ENCODE data around the gene BSN.
A peak's percentile ranks its signal among the peaks of the same experiment; 100 is the strongest.
"Not testable (repeated sequence)": the region's sequence is repeated elsewhere in the genome, so short reads cannot be mapped to it uniquely, and the experiment has no call there.

Gene BSN

DNA sequence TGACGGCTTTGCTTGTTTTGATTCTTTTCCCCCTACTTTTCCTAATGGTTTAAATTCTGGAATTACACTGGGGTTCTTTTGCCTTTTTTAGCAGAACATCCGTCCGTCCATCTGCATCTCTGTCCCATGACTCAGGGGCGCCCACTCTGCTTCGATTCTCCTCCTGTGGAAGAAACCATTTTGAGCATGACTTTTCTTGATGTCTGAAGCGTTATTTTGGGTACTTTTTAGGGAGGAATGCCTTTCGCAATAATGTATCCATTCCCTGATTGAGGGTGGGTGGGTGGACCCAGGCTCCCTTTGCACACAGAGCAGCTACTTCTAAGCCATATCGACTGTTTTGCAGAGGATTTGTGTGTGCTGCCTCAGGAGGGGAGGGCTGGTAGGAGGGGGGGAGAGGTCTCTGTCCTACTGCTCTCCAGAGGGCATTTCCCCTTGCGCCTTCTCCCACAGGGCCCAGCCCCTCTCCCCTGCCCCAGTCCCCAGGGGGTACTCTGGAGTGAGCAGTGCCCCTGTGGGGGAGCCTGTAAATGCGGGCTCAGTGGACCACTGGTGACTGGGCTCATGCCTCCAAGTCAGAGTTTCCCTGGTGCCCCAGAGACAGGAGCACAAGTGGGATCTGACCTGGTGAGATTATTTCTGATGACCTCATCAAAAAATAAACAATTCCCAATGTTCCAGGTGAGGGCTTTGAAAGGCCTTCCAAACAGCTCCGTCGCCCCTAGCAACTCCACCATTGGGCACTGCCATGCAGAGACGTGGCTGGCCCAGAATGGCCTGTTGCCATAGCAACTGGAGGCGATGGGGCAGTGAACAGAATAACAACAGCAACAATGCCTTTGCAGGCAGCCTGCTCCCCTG lies 19.5 kb upstream of the BSN start:
- no peak for DNase-seq (ENCODE audit: low spot score)

DNA sequence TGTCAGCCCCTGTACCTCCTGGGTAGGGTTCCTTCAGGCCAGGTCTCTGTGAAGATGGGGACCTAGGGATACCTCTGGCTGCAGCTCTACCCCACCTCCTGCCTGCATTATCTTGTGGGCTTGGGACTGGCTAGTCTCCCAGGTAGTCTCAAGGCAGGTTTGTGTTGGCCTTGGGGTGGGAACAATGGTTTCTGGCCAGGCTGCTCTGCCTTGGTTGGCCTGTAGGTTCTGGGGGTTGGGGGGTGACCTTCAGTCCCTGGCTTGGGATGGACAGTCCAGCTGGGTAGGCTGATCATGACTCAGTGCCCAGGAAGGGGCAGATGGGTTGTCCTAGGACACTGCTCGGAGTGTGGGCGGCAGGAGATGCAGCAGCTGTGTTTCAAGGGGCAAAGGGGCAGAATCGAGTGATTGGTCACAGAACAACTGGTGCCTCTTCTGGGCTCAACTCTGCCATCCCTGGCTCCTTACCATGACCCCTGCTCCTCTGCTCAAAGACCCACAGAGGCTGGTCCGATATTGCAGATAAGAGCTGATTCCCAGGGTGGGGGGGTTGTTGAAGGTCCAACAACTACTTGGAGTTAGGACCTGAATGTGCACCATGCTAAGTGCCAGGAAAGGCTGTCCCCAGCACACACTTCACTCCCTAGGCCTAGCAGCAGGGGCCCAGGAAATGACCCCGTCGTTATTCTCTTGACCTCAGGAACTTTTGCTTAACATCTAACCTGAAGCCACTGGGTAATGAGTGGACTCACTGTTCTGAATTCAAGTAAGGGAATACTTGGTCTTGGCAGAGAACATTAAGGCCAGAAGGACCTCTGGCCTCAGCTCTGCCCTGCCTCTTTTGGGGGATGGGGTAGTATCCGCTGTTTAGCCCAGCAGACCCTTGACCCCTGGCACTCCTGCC lies 18.1 kb upstream of the BSN start:
- no peak for DNase-seq (ENCODE audit: low spot score)

DNA sequence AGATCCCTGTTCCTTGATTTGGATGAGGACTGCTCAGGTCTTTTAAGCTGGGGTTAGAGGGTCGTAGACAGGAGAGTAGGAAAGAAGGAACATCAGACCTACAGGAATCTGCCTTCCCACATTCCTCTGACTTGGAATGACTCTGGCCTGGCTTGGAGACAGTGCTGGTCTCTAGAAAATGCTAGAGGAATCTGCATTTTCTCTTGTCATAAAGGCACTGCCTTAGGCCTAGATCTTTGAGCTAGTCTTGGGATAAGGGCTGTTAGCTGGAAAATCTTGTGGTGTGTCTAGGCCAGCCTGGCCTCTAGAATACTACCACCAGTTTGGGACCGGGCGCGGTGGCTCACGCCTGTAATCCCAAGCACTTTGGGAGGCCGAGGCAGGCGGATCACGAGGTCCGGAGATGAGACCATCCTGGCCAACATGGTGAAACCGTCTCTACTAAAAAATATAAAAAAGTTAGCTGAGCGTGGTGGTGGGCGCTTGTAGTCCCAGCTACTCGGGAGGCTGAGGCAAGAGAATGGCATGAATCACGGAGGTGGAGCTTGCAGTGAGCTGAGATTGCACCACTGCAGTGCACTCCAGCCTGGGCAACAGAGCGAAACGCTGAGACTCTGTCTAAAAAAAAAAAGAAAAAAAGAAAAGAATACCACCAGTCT lies 17.3 kb upstream of the BSN start:
- DNase-seq (ENCODE audit: low spot score): no peak

DNA sequence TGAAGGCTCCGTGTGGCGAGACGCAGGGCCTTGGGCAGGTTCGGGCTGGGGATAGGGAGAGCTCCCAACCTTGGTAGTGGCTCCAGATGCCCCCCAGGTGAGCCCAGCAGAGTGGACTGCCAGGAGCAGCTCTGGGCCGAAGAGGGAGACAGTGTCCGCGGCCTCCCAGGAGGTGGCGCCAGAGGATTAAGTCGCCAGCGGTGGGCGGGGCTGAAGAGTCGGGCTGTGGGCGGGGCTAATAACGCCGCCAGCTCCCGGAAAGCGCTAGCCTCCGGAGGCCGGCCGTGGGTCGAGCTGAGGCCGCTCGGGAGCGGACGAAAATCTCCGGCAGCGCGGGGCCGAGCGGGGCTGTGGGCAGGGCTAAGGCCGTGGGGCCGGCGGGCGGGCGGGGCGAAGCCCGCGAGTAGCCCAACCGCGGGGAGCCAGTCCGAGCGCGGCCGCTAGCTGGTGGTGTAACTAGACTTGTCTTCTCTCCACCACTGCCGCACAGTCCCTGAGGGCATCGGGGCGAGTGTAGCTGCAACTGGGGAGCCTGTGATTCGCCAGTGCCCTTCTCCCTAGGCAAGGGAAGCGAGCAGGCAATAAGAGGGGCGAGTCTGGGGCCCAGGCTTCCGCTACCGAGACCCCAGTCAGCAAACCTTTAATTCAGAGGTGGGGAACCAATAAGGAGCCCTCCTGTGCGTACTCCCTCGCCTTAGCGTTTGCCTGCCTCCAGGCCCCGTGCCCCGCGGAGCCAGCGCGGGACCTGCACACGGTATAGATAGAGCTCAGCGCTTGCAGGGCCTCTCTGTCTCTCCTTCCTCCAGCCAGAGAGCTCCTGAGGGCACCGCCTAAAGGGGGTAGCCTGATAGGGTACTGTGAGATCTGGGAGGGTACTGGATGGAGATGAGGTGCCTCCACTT lies 14.4 kb upstream of the BSN start:
- peak; percentile 91 for DNase-seq (ENCODE audit: low spot score)

DNA sequence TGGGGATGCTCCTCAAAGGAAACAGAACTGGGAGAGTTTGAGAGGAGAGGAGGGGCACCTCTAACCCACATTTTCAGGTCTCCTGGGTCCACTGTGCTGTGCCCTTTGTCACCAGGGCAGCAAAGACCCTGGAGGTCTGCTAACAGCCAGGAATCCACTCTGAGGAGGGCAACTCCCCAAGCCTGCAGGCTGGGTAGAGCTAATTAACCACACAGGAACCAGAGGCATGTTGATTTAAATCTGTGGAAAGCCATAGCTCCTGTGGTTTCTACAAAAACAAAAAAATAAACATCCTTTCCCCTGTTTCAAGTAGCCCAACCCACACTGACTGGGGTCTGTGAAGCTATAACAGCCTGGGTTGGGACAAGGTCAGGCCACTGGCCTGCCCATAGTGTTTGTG lies 2.2 kb upstream of the BSN start:
- no peak for DNase-seq (ENCODE audit: low spot score)

DNA sequence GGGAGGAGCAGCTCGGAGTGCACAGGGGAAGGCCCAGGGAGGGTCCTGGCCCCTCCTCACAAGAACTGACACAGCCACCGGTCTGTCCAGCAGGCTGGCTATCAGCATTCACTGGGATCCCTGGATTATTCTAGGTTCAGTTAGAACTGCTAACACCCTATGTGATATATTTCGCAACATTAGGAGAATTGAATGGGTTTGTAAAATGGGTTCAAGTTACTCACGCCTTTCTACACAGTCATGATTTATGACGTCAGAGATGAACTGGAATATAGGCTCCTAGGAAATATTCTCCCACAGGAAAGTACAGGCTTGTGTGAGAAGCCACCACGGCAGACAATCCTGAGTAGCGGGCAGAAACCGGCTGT lies 969 bp upstream of the BSN start:
- no peak for DNase-seq (ENCODE audit: low spot score)

DNA sequence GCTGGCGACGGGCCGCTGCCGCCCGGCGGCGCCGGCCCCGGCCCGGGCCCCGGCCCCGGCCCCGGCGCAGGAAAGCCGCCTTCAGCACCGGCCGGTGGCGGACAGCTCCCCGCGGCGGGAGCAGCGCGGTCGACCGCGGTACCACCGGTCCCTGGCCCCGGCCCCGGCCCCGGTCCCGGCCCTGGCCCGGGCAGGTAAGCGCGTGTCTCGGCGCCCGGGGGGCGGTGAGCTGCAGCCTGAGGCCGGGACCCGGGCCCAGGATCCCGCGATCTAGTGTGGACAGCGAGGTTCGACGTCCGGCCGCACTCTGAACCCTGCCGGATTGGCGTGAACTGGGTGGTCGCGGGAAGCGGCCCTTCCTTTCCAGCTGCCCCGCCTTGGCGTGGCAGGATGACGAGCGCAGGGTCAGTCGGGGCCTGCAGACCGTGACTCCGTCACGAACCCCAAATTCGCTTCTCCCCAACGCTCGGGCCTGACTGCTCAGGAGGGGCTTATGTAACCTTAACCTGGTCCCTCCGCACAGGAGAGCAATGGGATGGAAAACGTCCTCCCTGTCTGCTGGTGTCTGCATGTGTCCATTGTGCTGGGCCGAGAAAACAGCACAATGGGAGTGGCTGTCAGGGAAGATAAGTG lies 472 bp downstream of the BSN start:
- no peak for DNase-seq (ENCODE audit: low spot score)

DNA sequence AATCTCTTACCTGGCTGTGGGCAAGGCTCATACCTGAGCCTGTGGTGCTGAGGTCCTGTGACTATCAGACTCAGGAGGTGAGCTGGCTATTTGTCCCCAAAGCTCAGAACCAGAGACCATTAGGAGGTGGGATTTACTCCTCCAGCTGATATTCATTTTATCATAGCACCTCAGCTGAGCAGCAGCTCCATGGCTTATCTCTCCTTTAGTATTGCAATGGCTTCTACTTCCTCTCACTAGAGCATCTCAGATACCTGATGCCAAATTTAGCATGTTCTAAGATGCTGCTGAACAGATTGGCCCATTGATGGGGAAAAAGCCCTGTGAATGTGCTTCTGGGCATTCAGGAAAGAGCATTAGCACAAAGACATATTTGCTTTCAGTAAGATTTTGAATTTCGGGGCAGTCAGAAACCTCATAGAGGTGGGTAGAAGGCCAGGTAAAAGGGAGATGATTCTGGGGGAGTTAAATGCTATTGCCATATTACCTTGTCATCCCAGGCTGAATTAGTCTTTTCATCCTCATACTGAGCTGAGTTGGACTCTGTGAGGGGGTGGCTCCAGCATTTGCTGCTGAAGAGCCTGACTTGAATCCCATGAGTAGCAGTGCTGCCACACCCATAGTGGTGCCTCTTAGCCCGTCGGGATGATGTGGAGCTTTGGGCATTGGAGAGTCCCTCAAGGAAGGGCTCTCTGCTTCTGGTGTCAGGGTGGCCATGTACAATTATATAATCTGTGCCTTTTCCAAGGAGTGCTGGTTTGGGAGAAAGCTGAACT lies 2.4 kb downstream of the BSN start:
- no peak for DNase-seq (ENCODE audit: low spot score)

DNA sequence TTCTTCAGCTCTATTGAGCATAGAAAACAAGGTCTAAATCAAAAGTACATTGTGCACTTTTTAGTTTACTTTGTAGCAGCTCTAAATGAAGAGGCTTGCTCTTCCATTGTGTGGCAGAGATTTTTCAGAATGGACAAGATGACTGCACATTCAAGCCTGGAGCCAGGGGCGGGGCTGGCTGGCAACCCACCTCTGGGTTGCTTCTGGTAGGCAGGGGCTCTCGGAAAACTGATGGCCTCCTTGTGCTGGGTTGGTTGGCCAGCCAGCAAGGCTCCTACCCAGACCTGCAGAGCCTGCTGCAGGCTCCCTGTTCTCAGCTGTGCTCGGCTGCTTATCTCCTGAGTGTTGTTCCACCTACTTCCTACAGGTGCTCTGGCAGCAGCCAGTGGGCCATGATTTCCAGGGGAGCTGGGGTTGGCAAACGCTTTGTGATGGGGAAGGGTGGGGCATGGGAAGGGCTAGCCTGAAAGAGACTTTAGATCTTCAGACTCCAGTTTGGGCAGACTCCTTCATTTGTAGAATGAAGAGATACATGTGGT lies 8.8 kb downstream of the BSN start:
- no peak for DNase-seq (ENCODE audit: low spot score)

DNA sequence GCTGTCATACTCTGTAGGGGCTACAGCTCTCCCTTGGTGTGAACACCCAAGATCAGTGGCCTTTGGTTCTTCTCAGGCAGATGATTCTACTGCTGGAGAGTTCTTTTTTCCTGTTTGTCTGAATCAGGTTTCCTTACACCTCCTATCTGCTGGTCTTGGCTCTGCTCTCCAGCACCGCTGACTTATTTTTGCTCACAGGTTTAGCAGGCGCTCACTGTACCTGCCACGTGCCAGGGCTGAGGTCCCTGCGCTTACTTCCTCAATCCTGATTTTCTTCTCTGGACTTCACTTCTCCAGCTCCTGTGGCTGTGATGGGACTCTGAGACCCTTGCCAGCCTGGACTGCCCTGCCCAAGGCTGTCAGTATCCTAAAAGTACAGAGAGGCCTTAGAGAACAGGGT lies 9.5 kb downstream of the BSN start:
- DNase-seq (ENCODE audit: low spot score): no peak

DNA sequence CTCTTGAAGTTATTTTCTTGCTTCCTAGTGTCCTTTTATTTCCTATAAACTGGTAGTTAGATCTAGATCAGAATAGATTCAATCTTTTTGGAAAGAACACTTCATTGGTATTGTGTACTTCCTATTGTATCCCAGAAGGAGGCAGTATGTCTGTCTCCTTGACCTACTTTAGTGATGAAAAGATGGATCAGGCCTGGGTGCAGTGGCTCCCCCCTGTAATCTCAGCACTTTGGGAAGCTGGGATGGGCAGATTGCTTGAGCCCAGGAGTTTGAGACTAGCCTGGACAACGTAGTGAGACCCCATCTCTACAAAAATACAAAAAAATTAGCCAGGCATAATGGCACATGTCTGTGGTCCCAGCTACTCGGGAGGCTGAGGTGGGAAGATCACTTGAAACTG lies 12.0 kb downstream of the BSN start:
- DNase-seq (ENCODE audit: low spot score): no peak

DNA sequence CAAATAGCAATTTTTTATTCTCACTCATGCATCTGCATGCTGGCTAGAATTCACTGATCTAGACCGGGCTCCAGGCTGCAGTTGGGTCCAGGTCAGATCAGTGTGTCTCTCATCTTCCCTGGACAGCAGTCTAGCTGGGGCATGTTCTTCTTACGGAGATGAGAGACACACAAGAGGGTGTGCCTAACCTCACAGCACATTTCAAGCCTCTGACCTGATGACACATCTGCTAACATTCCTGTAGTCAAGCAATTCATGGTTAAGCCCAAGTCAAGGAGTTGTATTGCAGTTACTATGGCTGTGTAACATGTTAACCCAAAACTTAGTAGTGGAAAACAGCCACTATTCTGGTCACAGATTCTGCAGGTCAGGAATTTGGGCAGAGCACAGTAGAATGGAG lies 13.1 kb downstream of the BSN start:
- DNase-seq (ENCODE audit: low spot score): no peak

DNA sequence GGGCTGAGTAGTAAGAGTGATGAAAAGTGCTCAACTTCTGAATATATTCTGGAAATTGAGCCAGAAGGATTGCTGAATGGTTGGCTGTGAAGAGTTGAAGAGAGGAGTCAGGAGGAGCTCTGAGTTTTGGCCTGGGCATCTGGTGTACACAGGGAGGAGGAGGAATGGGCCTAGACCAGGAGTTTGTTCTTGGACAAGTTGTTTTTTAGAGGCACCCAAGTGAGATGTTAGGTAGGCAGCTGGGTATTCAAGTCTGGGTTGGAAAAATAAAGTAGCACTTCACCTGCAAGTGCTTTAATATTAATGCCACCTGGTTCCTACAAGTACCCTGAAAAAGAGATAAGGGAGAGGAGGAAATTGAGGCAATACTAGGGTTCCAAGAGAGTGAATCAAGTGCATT lies 14.7 kb downstream of the BSN start:
- DNase-seq (ENCODE audit: low spot score): no peak

DNA sequence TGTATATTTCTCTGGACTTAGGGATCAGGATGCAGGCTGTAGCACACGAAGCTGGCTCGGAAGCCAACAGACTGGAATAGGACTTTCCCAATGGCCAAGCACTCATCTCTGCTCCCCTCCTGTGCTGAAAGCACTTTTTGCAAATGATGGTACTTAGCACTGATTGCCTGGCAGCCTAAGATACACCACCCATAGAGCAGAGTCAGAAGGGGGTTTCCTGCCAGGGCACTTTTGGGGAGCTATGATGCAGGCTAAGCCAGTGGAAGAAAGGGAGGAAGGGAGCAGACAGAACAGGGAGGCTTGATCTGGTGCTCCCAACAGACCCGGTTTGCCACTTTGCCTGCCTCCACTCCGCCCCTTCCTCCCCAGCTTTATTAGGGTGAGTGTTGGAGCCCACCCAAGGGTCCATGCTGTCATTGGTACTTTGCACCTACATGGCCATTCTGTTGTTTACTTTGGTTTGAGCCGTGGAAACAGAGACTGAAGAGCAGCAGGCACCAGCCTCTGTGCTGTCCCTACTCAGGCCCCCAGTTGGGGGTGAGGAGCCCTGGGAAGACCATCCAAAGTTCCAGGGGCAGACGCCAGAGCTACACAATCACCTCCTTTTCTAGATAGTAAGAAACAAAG lies 15.9 kb downstream of the BSN start:
- DNase-seq (ENCODE audit: low spot score): no peak

DNA sequence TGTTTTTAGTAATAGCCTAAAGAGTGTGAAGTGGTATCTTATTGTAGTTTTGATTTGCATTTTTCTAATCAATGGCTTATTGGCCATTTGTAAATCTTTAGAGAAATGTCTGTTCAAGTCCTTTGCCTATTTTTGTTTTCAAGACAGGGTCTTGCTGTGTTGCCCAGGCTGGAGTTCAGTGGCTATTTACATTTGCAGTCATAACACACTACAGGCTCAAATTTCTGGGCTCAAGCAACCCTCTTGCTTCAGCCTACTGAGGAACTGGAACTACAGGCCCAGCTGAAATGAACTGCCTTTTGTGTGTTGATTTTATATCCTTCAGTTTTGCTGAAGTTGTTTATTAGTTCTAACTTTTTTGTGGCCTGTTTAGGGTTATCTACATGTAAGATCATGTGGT lies 27.9 kb downstream of the BSN start:
- no peak for DNase-seq (ENCODE audit: low spot score)

DNA sequence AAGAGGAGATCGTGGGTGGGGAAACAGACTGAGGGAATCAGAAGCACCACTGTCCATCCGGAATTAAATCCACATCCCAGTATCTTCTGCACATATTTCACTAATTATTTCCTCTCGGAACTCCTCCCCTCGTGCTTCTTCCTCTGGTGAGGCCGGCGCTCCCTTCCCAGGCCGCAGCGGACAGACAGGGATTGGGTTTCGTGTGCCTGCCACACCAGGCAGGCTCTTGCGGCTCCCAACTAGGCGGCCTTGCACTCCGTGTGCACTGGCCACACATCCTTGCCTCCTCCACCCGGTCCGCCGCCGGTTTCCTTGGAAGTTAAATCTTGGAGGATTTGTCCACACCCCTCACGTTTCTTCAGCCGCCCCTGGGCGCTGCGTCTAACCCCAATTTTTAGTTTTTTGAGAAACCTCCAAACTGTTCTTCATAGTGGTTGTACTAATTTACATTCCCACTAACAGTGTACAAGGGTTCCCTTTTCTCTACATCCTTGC lies 31.0 kb downstream of the BSN start:
- not testable (repeated sequence) for DNase-seq (ENCODE audit: low spot score)

DNA sequence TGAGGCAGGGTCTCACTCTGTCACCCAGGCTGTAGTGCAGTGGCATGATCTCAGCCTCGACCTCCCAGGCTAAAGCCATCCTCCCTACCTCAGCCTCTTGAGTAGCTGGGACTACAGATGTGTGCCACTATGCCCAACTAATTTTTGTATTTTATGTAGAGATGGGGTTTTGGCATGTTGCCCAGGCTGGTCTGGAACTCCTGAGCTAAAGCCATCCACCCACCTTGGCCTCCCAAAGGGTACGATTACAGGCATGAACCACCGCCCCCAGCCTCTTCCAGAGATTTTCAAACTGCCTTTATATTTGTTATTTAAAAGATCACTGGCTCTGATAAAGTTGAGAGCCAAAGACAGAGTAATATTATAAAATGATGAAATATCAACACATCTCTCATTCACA lies 37.3 kb downstream of the BSN start:
- DNase-seq (ENCODE audit: low spot score): no peak

DNA sequence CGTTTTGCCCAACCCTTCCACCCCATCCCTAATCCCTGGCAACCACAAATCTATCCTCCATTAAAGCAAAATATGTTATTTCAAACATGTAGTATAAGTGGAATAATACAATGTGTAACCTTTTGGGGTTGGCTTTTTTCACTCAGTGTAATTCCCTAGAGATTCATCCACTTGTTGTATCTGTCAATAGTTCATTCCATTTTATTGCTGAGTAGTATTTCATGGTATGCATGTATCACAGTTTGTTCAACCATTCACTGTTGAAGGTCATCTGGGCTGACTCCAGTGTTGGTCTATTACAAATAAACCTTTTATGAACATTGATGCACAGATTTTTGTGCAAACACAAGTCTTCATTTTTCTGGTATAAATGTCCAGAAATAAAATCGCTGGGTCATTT lies 38.8 kb downstream of the BSN start:
- DNase-seq (ENCODE audit: low spot score): no peak

DNA sequence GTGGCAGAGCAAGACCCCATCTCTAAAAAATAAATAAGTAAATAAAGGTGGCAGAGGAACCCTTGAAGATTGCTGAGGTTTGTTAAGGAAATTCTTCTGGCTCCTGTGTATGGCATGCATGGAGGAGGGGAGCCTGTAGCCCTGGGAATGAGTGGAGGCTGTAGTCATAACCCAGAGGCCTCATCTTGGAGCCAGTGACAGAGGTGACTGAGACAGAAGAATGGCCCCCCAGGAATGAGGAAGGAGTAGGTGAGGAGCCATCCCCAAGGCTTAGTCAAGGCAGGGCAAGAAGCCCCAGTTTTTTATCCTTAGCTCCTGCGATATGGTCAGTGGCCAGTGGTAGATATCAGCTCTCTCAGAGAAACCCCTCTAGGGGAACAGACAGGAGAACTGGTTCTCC lies 46.5 kb downstream of the BSN start:
- DNase-seq (ENCODE audit: low spot score): no peak
